Measurements from ENCODE around the gene RAB15.

RAB15 gene

GRCh38 chr14:64954491-64955240 is 17.5 kb downstream of the RAB15 start:
- no peak for DNase-seq

GRCh38 chr14:64953661-64954060 is 18.5 kb downstream of the RAB15 start:
- DNase-seq = no peak

DNA sequence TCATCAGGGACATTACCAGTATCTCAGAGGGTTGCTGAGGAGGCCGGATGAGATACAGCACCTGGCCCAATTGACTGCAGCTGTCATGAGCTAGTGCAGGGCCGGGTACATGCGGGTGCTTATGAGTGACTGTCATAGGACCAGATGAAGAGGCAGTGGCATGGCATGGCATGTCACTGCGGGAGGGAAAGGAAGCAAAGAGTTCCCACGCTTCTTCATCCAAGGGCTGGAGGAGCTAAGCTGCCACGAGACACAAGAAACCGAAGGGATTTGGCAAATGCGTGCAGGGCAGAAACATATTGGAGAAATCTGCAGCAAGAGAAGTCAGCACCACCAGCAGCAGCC is 18.9 kb downstream of the RAB15 start:
- DNase-seq = no peak

- DNase-seq = no peak
Measured at GRCh38 chr14:64952598-64953309, 19.4 kb downstream of the RAB15 start.

DNA sequence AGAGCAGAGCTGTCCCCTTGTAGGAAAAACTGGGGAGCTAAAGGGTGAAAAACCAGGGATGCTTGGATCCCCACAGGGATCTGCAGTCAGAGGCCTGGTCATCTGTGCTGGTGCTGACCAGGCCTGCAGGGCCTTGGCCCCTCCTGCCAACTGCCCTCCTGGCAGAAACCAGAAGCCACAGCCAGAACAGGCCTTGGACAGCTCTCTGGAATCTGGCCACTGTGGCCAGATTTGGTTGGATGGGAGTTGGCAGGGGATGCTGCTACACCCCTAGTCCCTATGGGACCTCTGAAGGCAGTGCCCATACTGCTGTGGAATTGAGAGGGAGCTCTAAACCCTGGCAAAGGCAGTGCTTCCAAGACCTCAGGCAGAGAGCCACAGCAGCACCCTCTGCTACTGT is 20.4 kb downstream of the RAB15 start:
- DNase-seq = no peak

- DNase-seq = no peak
Measured at GRCh38 chr14:64951291-64951690, 20.8 kb downstream of the RAB15 start.

- no peak for DNase-seq
Measured at GRCh38 chr14:64950889-64951288, 21.2 kb downstream of the RAB15 start.

GRCh38 chr14:64948612-64949210 is 23.4 kb downstream of the RAB15 start:
- no peak for DNase-seq

DNA sequence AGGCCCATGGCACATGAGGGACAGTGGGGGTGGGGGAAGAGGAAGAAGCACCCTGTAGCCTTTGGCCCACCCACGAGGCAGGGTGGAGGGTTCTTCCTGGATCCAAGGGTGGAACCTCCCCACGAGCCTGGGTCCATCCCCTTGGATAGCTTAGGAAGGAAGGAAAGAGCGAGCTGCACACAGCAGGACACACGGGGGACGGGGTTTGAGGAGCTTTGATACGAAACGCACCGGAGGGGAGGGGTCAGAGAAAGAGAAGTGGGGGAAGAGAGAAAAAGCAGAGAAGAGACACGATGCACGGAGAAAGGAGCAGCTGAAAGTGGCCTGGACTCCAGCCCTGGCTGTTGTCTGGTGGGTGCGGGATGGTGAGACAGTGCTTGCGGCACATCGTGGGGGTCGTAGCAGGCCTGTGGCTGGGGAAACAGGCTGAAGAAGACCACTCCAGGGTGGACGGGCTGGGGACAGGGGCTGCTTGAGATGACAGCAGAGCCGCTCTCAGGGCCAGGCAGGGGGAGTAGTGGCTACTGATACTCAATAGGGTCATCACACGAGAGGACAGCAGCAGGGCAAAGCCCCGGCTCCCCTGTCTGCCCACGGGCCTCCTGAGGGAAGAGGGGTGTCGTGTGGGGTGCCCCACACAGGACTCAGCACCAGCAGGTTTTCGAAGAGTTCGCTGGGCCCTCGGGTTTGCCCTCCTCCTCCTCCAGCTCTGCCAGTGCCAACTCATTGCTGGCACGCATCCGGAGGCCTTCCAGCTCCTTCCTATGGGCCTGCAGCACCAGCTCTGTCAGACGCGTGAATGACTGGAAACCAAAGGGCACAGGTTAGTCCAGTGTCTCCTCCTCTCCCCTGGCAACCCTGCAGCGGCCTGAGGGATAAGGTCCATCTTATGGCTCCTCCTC is 24.2 kb downstream of the RAB15 start:
- no peak for DNase-seq

DNA sequence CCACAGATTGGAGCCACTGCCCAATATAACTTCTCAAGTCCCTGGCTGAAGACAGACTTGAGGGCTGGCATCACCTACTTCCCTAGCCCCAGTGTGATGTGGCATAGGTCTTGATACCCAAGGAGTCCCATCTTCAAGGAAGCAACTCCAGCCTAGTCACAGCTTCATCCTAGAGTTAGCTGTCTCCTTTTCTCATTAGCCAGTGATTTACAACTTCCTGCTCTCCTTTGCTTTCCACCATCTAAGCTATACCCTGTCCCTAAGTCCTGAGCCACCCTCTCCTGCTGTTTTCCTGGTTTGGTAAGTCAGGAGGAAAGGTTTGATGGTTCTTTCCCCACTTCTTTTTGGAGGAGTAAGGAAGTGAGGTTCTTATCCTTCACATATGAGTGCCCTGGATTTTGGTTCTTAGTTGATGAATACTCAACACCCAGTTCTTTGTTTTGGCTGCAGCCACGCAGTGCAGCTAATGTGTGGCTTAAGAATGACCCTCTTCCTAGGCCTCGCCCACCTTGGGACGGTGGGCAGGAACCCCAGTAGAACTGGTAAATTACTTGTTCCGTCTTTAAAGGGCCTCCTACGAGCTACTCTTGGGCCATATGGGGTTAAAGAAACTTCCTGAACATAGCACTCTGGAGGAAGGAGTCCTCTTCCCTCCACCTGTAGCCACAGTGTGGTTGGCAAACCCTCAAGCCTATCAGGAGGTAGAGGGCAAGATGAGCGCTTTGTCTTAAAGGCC is 25.7 kb downstream of the RAB15 start:
- no peak for DNase-seq

- DNase-seq = no peak
Measured at GRCh38 chr14:64945431-64946178, 26.5 kb downstream of the RAB15 start.

DNA sequence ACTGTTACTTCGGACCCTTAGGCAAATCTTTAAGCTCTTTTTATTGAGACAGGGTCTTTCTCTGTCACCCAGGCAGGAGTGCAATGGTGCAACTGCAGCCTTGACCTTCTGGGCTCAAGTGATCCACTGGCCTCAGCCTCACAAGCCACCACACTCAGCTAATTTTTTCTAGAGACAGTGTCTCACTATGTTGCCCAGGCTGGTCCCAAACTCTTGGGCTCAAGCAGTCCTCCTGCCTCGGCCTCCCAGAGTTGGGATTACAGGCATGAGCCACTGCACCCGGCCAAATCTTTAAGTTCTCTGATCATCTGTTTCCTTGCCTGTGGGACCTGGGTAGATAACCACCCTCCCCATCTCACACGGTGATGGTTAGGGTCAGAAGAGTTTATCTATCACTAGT is 27.3 kb downstream of the RAB15 start:
- DNase-seq = no peak

- DNase-seq = no peak
Measured at GRCh38 chr14:64944041-64944440, 28.1 kb downstream of the RAB15 start.

- DNase-seq = no peak
Measured at GRCh38 chr14:64943556-64943955, 28.6 kb downstream of the RAB15 start.

DNA sequence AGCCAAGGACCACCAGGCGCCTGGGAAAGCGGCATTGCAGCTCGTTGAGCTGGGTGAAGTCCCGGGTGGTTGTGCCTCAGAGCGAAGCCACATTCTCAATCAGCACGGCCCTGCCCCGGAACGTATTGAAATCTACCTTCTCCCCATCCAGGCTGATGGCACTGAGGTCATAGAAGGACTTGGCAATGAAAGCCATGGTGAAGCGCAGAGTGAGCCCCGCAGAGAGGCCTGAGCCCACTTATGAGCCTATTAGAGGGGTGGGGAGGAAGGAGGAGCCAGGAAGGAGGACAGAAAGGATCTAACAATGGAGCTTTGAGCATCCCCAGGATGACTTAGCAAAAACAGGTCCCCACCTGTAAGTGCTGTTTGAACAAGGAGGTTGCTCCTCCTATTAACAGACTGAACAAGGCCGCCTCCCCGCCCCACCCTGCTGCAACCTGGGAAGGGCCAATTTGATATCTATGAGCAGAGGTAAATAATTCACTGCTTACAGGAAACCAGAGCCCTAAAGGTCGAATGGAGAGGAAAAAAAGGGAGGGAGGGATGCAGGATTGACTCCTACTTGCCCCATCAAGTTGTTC is 29.5 kb downstream of the RAB15 start, which contains the start of gene GPX2:
TSS of gene GPX2 (minus strand) at position 215 of the 581 bp plus-strand sequence. CDS start at position 196, 19 bp downstream.
- DNase-seq = peak; percentile 97

DNA sequence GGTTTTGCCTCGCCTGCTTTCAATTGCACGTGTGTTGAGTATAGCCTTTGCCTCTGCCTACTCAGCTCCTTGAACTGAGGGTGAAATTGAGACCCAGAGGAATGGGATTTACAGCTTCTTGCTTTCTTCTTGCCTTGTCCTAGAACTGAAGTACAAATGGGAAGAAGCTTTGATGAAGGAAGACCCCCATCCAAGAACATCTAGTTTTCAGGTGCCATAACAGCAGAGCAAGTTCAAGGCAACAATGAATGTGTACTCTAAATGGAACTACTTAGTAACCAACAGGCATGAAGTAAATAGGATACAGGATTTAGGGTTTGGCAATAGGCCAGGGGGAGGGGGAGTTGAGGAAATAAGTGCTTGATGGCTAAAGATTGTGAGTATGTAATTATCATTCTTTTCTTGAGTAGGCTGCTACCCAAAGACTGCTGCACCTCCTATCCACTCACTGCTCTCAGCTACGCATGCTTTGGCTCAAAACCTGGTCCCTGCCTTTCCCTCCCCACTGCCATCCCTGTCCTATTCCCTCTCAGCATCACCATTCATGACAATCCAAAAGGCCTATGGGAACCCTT is 31.7 kb downstream of the RAB15 start:
- no peak for DNase-seq

DNA sequence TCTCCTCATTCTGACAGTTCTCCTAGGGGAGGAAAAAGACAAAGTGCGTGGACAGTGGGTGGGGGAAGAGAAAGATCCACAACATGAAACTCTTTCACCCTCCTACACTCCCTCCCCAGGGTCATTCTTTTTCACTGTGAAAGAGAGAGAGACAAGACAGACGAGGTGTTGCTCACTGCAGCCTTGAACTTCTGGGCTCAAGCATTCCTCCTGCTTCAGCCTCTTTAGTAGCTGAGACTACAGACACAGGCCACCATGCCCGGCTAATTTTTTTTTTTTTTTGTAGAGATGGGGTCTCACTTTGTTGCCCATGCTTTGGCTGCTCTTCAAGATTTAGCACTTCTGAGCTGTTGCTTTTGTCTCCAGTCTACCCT is 32.3 kb downstream of the RAB15 start:
- DNase-seq = no peak

DNA sequence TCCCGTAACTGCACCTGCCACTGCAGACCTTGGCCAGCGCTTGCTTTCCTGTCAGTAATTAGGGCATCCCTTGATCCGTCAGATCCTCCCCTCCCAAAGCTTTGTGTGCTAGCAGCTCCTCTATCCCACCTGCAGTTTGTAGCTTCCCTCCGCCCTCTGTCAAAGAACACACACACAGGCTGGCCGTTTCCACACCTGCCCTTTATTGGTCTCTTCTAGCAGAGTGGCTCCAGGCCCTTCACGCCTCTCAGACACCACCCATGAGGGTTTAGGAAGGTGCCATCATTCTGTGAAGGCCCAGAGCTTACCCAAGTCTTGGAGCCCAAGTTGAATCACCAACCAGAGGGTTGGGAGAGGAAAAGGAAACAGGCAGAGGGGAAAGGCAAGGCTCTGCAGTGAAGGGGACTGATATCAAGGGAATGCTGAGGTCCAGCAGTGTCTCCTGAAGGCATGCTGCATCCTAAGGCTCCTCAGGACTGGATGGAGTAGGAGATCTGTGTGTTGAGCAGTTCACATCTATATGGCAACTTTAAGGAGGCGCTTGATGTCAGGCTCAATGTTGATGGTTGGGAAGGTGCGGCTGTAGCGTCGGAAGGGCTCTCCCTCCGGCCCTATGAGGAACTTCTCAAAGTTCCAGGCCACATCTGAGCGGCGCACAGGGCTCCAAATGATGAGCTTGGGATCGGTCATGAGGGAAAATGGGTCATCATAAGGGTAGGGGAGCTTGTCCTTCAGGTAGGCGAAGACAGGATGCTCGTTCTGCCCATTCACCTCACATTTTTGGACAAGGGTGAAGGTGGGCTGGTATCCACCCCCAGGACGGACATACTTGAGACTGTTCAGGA is 32.9 kb downstream of the RAB15 start:
- DNase-seq = no peak

- DNase-seq = no peak
Measured at GRCh38 chr14:64937821-64938193, 34.3 kb downstream of the RAB15 start.

All from NCI-H1436 treated with DMSO at 0.1 percent for 48 hours (cell line).